KOPT-K1 (cell line): Measurements from ENCODE around the gene SLC7A11.

ENCODE experiments used
- H3K27ac ChIP-seq: fragments of 200-600 bp; sonication (generic); 2 replicates; pipeline ENCODE4 v1.5.1; 2016; ENCODE audit warnings: antibody characterized with exemption, mild to moderate bottlenecking, low read depth, low read length; ENCODE audit not compliant: poor library complexity, severe bottlenecking
- H3K36me3 ChIP-seq: fragments of 200-600 bp; sonication (generic); 2 replicates; pipeline ENCODE4 v1.5.1; 2017; ENCODE audit warnings: antibody characterized with exemption, mild to moderate bottlenecking, low read length, moderate library complexity; ENCODE audit not compliant: insufficient read depth
- H3K9me3 ChIP-seq: fragments of 200-600 bp; sonication (generic); 2 replicates; pipeline ENCODE4 v1.5.1; 2017; ENCODE audit warnings: antibody characterized with exemption, low read length, mild to moderate bottlenecking; ENCODE audit not compliant: insufficient read depth, poor library complexity, severe bottlenecking

The SLC7A11 gene

DNA sequence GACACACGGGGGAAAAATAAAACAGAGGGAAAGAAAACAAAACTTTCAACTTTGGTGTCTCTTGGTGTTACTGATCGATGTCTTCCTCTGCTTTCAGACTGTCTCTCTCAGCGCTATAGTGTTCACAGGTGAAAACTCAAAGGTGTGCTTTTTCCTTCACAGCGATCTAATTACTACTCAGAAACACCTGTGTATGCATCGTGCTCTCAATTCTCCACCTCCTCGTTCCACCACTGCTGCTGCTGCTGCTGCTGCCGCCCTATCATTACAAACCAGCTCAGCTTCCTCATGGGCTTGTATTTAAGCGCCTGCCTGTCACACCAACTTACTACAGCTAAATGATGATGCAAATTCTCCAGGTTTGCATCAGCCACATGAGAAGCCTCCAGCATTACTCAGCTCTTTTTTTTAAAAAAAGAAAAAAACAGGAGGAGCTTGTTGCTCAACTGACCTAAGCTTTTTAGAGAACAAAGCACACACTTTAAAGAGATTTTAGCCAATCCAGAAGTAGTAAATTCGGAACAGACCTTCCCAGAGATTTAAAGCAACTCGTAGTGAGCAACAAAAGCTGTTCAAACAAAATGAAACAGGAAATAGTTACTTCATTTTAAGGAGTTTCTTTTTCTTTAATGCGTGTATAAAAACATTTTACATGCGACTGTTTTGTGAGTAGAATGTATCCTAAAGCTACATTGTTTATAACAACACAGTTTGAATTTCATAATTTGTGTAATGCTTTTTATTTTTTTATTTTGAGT lies at the start of gene SLC7A11:
Gene SLC7A11 (minus strand): TSS at position 274 of the 758 bp plus-strand sequence. CDS start 280 bp downstream, outside the sequence.
- H3K36me3 ChIP-seq = no peaks in the 10 kb centered on the region
- peak within 1 kb of the TSS; percentile 59 for H3K27ac ChIP-seq
- no peaks in the 10 kb centered on the region for H3K9me3 ChIP-seq

DNA sequence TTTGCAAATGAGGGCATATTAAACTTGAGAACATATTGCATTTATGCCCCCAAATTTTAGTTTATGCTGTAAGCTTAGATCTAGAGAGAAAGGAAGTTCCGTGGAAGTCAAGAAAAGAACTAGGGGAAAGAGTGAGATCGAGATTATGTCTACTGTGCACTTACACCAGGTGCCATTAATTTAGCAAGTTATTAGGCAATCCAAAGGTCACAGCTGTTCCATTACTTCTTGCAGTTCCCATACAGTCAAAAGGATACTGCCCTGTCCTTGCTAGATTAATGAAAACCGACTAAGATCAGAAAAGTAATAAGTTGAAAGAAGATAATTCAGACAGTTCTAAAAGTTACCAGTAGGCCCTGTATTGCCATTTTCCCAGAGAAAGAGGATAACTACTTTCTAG lies 49.3 kb upstream of the SLC7A11 start:
- H3K36me3 ChIP-seq = no peaks in the 10 kb centered on the region
- no peak overlapping the region for H3K27ac ChIP-seq
- no peaks in the 10 kb centered on the region for H3K9me3 ChIP-seq

DNA sequence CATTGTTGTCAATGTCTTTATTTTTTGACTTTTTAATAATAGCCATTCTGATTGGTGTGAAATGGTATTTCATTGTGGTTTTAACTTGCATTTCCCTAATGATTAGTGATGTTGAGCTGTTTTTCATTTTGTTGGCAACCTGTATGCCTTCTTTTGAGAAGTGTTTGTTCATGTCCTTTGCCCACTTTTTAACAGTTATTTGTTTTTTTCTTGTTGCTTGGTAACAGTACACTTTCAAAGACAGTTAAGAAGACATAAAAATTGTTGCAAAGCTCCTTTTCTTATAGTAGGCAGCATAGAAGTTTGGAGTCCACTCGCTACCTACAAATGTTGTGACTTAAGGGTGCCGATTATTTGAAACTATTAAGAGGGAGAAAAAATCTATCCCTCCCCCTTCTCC lies 48.7 kb upstream of the SLC7A11 start:
- Histone ChIP-seq H3K9me3 (no peaks in the 10 kb centered on the region), H3K27ac (no peak overlapping the region), H3K36me3 (no peaks in the 10 kb centered on the region)

DNA sequence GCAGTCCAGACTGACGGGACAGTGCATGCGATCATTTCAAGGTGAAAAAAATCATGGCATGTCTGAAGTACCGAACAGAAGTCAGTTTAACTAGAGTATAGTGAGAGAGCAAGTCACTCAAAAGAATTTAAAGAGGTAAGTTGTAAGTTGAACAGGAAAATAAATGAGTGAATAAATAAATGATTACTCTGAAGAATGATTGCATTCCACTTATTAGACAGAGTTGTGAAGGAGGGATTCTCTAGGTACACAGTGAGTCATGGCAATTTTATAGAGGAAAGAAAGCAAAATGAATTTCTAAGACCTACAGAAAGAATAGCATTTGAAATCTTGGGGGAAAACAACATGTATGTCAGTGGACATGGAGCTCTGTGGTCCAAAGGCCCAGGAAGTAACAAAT lies 37.1 kb upstream of the SLC7A11 start:
- H3K27ac ChIP-seq = no peak overlapping the region
- H3K36me3 ChIP-seq = no peaks in the 10 kb centered on the region

GRCh38 chr4:138277133-138277532 lies 35.0 kb upstream of the SLC7A11 start:
- Histone ChIP-seq H3K9me3 (no peaks in the 10 kb centered on the region), H3K36me3 (no peaks in the 10 kb centered on the region), H3K27ac (no peak overlapping the region)

More for the DNA sequence above, 37.1 kb upstream of the SLC7A11 start:
- no peaks in the 10 kb centered on the region for H3K9me3 ChIP-seq

DNA sequence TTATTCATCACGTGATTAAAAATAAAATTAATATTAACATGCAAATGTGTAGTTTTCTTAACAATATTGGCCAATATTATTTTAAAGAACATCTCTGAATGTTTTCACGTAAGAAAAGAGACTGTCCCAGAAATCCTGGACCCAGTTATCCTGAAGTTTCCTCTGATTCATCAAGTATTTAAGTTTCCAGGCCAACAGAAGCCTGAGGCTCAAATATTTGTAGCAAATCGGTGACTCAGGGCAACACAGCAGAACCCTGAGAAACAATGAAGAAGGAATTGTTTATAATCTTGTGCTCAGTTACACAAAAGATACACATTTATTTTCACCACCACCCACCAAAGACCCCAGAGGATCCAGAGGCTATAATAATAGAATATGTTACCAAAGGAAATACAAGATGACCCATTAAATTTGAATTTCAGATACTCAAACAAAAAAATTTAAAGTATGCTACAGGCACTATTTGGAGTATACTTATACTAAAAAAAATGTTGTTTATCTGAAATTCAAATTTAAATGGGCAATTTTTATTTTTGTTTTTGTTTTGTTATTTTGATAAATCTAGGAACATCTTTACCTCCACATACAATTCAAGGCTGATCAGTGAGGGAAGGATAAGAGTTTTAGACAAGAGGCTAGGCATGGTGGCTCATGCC lies 33.9 kb upstream of the SLC7A11 start:
- H3K36me3 ChIP-seq = no peaks in the 10 kb centered on the region
- no peaks in the 10 kb centered on the region for H3K9me3 ChIP-seq
- H3K27ac ChIP-seq = no peak overlapping the region

GRCh38 chr4:138275216-138275615 lies 33.1 kb upstream of the SLC7A11 start:
- no peaks in the 10 kb centered on the region for H3K9me3 ChIP-seq
- H3K27ac ChIP-seq = no peak overlapping the region
- H3K36me3 ChIP-seq = no peaks in the 10 kb centered on the region

GRCh38 chr4:138269175-138269574 lies 27.0 kb upstream of the SLC7A11 start:
- Histone ChIP-seq H3K36me3 (no peaks in the 10 kb centered on the region), H3K27ac (no peak overlapping the region), H3K9me3 (no peaks in the 10 kb centered on the region)

DNA sequence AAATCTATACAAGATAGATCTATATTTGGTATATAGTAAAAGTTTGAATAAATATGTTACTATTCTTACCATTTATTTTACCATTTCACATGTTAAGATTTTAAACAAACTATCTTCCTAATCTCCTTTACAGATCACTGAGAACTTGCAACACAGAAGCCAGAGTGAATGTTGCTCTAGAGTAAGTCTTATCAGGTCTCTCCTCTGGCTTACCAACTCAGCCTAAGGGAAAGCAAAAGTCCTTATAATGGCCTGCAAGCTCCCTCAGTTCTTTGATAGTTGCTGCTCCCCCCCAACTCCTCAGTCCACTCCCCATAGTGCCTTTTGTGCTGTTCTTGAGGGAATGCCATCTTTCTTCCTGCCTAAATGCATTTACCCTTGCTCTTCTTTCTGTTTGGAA lies 25.7 kb upstream of the SLC7A11 start:
- H3K9me3 ChIP-seq = no peaks in the 10 kb centered on the region
- no peak overlapping the region for H3K27ac ChIP-seq
- H3K36me3 ChIP-seq = no peaks in the 10 kb centered on the region

DNA sequence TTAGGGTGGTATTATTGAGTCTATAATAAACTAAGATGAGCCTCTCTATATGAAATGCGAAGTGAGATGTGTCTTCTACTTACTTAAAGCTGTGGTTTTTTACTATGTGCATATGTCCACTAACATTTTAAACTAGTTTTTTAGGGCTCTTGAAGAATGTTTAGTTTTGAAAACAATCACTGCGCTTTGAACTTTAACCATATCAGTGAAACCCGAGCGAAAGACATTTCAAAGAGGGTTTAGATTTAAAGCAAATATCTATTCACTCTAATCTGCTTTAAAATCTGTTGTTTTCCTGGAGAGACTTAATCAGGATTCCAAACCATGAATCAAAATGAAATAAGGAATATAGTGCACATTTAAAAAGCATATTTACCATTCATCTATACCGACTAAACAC lies 24.8 kb upstream of the SLC7A11 start:
- no peak overlapping the region for H3K27ac ChIP-seq
- no peaks in the 10 kb centered on the region for H3K36me3 ChIP-seq
- no peaks in the 10 kb centered on the region for H3K9me3 ChIP-seq

DNA sequence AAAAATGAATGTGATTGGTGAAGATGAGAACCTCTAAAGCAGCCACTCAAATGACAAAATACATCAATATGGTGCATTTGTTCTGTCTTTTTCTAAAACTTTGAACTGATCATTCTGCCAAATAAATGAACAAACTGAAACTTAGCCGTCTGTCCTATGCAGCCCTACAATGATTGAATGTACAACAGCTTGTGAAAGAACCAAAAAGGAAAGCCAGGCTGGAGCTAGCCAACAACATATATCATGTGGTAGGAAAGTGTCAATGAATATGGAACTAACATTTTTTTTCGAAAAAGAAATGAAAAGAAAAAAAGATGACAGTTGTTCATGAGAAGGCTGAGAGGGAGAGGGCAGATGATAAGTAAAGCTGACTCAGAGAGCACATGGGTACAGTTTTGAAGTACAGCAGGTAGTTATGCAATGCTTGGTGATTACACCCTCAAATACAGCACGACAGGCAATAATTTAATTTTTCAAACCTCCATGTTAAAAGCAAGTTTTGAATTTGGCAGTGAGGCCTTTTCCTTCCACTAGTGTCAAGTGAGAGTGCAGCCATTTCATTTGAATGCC lies 21.2 kb upstream of the SLC7A11 start:
- Histone ChIP-seq H3K9me3 (no peaks in the 10 kb centered on the region), H3K27ac (no peak overlapping the region), H3K36me3 (no peaks in the 10 kb centered on the region)

GRCh38 chr4:138262469-138262868 lies 20.3 kb upstream of the SLC7A11 start:
- H3K36me3 ChIP-seq = no peaks in the 10 kb centered on the region
- no peak overlapping the region for H3K27ac ChIP-seq
- no peaks in the 10 kb centered on the region for H3K9me3 ChIP-seq

GRCh38 chr4:138262030-138262429 lies 19.9 kb upstream of the SLC7A11 start:
- no peaks in the 10 kb centered on the region for H3K36me3 ChIP-seq
- H3K27ac ChIP-seq = no peak overlapping the region

GRCh38 chr4:138259824-138260223 lies 17.7 kb upstream of the SLC7A11 start:
- no peaks in the 10 kb centered on the region for H3K36me3 ChIP-seq
- no peaks in the 10 kb centered on the region for H3K9me3 ChIP-seq
- H3K27ac ChIP-seq = no peak overlapping the region

More at GRCh38 chr4:138262030-138262429, 19.9 kb upstream of the SLC7A11 start:
- H3K9me3 ChIP-seq = no peaks in the 10 kb centered on the region

- no peak overlapping the region for H3K27ac ChIP-seq
Measured at GRCh38 chr4:138259271-138259670, 17.1 kb upstream of the SLC7A11 start.

More at GRCh38 chr4:138259271-138259670, 17.1 kb upstream of the SLC7A11 start:
- H3K9me3 ChIP-seq = no peaks in the 10 kb centered on the region
- no peaks in the 10 kb centered on the region for H3K36me3 ChIP-seq
